GM12891 (cell line): Measurements from ENCODE around the gene CDYL.

Experiments used
- POLR2A ChIP-seq: IDR thresholded peaks from 2 replicates; pipeline ENCODE4 v1.6.1; 2011; ENCODE audit warnings: low read depth, low read length, control low read depth
- POLR2AphosphoS5 ChIP-seq: IDR thresholded peaks from 2 replicates; pipeline ENCODE4 v1.6.1; 2011; ENCODE audit warnings: low read depth, low read length, control low read depth
- POU2F2 ChIP-seq: IDR thresholded peaks from 2 replicates; pipeline ENCODE4 v1.6.1; 2011; ENCODE audit warnings: low read depth, mild to moderate bottlenecking, control low read depth, low read length, moderate library complexity
- SPI1 ChIP-seq: IDR thresholded peaks from 2 replicates; pipeline ENCODE4 v1.6.1; 2011; ENCODE audit warnings: low read depth, low read length, control low read depth
- TAF1 ChIP-seq: IDR thresholded peaks from 2 replicates; pipeline ENCODE4 v1.6.1; 2011; ENCODE audit warnings: low read depth, low read length, control low read depth

- no peak for TF ChIP-seq POLR2A
- TF ChIP-seq SPI1 = no peak
- no peak for TF ChIP-seq POU2F2
- TF ChIP-seq POLR2AphosphoS5 = no peak
- TF ChIP-seq TAF1 = no peak
Measured at GRCh38 chr6:4944325-4944724, 168.1 kb downstream of the CDYL start.
